ENCODE measurements around the gene GPC5. TPM values are rescaled to one million over a fixed set of nuclear protein-coding genes. Genes with fewer than 3 reads are reported as not detected.
A peak's percentile ranks its signal among the peaks of the same experiment; 100 is the strongest.

GPC5 gene
- total RNA-seq, 1 donor from 2014 or later, result 0.07 TPM

- Histone ChIP-seq H3K4me3 (no peak overlapping the region), H3K9ac (no peak overlapping the region), H3K9me3 (ENCODE audit: low read depth) (no peaks in the 10 kb centered on the region), H3F3A (ENCODE audit: low read depth) (peaks cover 97% of the 10 kb centered on the region), H3K36me3 (peaks cover 28% of the 10 kb centered on the region), H3K27me3 (no peaks in the 10 kb centered on the region), H3K79me2 (ENCODE audit: low read depth) (peaks cover 37% of the 10 kb centered on the region), H3K27ac (peak overlapping the region; percentile 69), H2AFZ (replicated peaks) (no peak overlapping the region), H4K20me1 (ENCODE audit: low read depth) (peaks cover 75% of the 10 kb centered on the region), H3K4me1 (peaks cover 12% of the 10 kb centered on the region), H3K4me2 (no peak overlapping the region)
- H3K9me3 Mint-ChIP-seq, result no peaks in the 10 kb centered on the region
- H3K27ac Mint-ChIP-seq, result no peak overlapping the region
- peaks cover 2% of the 10 kb centered on the region for H3K27me3 Mint-ChIP-seq (ENCODE audit: insufficient read depth, low read depth)
- H3K4me1 Mint-ChIP-seq, result peaks cover 6% of the 10 kb centered on the region
- no peak overlapping the region for H3K4me3 Mint-ChIP-seq
- DNase-seq (ENCODE audit: low spot score), result no peak
- no peak for TF ChIP-seq EZH2phosphoT487 (IDR thresholded peaks at IDR 0.05)
- TF ChIP-seq CTCF (IDR thresholded peaks at IDR 0.05), result no peak
- TF ChIP-seq EZH2 (IDR thresholded peaks at IDR 0.05), result no peak
- H3K36me3 Mint-ChIP-seq, result peaks cover 31% of the 10 kb centered on the region
Measured at GRCh38 chr13:91357613-91358386, 40.6 kb upstream of the GPC5 start.

GRCh38 chr13:91358387-91358782 lies 40.0 kb upstream of the GPC5 start:
- Mint-ChIP-seq H3K27me3 (ENCODE audit: insufficient read depth, low read depth) (peaks cover 2% of the 10 kb centered on the region), H3K9me3 (no peaks in the 10 kb centered on the region), H3K4me3 (no peak overlapping the region), H3K36me3 (peaks cover 27% of the 10 kb centered on the region), H3K27ac (no peak overlapping the region), H3K4me1 (peaks cover 2% of the 10 kb centered on the region)
- H3K9me3 ChIP-seq (ENCODE audit: low read depth), result no peaks in the 10 kb centered on the region
- TF ChIP-seq EZH2phosphoT487 (IDR thresholded peaks at IDR 0.05), result no peak
- no peak for TF ChIP-seq EZH2 (IDR thresholded peaks at IDR 0.05)
- TF ChIP-seq CTCF (IDR thresholded peaks at IDR 0.05), result no peak
- H3K36me3 ChIP-seq, result peaks cover 23% of the 10 kb centered on the region
- H4K20me1 ChIP-seq (ENCODE audit: low read depth), result peaks cover 71% of the 10 kb centered on the region
- H3K27ac ChIP-seq, result peak overlapping the region; percentile 69
- no peak overlapping the region for H3K4me2 ChIP-seq
- H3K4me3 ChIP-seq, result no peak overlapping the region
- H2AFZ ChIP-seq (replicated peaks), result no peak overlapping the region
- peaks cover 31% of the 10 kb centered on the region for H3K79me2 ChIP-seq (ENCODE audit: low read depth)
- no peak overlapping the region for H3K9ac ChIP-seq
- DNase-seq (ENCODE audit: low spot score), result no peak
- H3K4me1 ChIP-seq, result peaks cover 7% of the 10 kb centered on the region
- peaks cover 95% of the 10 kb centered on the region for H3F3A ChIP-seq (ENCODE audit: low read depth)
- H3K27me3 ChIP-seq, result no peaks in the 10 kb centered on the region

GRCh38 chr13:91359111-91359510 lies 39.3 kb upstream of the GPC5 start:
- no peak for TF ChIP-seq CTCF (IDR thresholded peaks at IDR 0.05)
- no peak for TF ChIP-seq EZH2phosphoT487 (IDR thresholded peaks at IDR 0.05)
- no peak for TF ChIP-seq EZH2 (IDR thresholded peaks at IDR 0.05)
- Histone ChIP-seq H3F3A (ENCODE audit: low read depth) (peaks cover 90% of the 10 kb centered on the region), H4K20me1 (ENCODE audit: low read depth) (peaks cover 64% of the 10 kb centered on the region), H3K79me2 (ENCODE audit: low read depth) (peaks cover 24% of the 10 kb centered on the region), H3K4me3 (no peak overlapping the region), H3K27ac (peak overlapping the region; percentile 69), H2AFZ (replicated peaks) (no peak overlapping the region), H3K4me1 (peaks cover 3% of the 10 kb centered on the region), H3K27me3 (no peaks in the 10 kb centered on the region), H3K36me3 (peaks cover 17% of the 10 kb centered on the region), H3K9me3 (ENCODE audit: low read depth) (no peaks in the 10 kb centered on the region), H3K9ac (no peak overlapping the region), H3K4me2 (no peak overlapping the region)
- H3K27ac Mint-ChIP-seq, result no peak overlapping the region
- peaks cover 23% of the 10 kb centered on the region for H3K36me3 Mint-ChIP-seq
- no peaks in the 10 kb centered on the region for H3K4me1 Mint-ChIP-seq
- no peak for DNase-seq (ENCODE audit: low spot score)
- H3K27me3 Mint-ChIP-seq (ENCODE audit: insufficient read depth, low read depth), result peaks cover 2% of the 10 kb centered on the region
- H3K4me3 Mint-ChIP-seq, result no peak overlapping the region
- H3K9me3 Mint-ChIP-seq, result no peaks in the 10 kb centered on the region
